ENCODE measurements around the gene SRPK3.
"Not testable (repeated sequence)": the region's sequence is repeated elsewhere in the genome, so short reads cannot be mapped to it uniquely, and the experiment has no call there.

The SRPK3 gene, protein sequence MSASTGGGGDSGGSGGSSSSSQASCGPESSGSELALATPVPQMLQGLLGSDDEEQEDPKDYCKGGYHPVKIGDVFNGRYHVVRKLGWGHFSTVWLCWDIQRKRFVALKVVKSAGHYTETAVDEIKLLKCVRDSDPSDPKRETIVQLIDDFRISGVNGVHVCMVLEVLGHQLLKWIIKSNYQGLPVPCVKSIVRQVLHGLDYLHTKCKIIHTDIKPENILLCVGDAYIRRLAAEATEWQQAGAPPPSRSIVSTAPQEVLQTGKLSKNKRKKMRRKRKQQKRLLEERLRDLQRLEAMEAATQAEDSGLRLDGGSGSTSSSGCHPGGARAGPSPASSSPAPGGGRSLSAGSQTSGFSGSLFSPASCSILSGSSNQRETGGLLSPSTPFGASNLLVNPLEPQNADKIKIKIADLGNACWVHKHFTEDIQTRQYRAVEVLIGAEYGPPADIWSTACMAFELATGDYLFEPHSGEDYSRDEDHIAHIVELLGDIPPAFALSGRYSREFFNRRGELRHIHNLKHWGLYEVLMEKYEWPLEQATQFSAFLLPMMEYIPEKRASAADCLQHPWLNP

DNA sequence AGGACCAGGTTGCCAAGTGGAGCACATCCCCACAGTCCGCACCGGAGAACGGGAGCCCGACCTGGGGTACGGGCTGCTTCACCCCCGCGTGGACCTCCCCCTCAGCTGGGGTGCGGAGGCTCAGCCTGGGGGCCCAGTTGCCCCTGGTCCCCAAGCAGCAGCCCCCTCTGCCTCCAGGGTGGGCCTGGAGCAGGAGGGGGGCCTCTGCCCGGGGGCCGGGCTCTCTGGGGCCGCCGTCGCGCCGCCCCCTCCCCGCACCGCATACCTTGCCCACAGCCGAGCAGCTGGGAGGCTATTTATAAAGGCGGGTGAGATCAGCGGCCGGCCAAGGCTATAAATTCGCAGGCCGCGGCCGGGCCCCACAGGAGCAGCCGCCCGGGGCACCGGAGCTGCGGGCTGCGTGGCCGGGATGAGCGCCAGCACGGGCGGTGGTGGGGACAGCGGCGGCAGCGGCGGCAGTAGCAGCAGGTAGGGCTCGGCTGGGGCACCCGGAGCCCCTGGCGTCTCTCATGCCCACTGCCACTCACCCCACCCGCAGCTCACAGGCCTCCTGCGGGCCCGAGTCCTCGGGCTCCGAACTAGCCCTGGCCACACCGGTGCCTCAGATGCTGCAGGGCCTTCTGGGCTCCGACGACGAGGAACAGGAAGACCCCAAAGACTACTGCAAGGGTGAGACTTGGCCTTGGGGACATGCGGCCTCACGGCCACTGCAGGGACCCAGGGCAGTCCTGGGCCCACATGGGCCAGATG is at the start of gene SRPK3:
SRPK3 (plus strand) TSS at position 364 of the 750 bp plus-strand sequence; CDS start at position 410, 46 bp downstream.
- no peak for DNase-seq (ENCODE audit: low read depth)

DNA sequence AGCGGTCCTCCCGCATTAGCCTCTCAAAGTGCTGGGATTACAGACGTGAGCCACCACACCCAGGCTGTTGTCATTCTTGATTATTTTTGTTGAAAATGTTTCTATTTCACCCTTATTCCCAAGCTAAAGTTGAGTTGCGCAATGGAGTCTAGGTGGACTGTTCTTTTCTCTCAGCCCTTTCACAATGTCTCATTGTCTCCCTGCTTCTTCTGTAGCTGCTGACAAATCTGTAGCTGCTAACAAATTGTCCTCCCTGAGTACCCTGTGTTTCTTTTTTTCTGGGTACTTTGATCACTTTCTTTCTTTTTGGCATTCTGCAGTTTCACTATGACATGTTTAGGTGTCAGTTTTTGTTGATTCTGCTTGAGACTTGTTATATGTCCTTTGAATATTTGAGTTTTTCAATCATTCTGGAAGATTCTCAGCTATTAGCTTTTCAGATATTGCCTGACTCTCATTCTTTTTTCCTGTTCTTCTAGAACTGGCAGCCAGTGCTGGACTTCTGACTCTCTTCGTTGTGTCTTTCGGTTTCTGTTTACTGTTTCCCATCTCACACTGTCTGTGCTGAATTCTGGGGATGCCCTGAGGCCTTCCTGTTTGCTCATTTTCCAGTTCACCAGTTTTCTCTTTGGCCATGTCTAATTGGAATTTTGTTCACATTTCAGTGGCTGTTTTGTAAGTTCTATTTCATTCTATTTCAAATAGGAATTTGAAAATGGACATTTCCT is 49.6 kb upstream of the SRPK3 start:
- DNase-seq (ENCODE audit: low read depth) = no peak

DNA sequence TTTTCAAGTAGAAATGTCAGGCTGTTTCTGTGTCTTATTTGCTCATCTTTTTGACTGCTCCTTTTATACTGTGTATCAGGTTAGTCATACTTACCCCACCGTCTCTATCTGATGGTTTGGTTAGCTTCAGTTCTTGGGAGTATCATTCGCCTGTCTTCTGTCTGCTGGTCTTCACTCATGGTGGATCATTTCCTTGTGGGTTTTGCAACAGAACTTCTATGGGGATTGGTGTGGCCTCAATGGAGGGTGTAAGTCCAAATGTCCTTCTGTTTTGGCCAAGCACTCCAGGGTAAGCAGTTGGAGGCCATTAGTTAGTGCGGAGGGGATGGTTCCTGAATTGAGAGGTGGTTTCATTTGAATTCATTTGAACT is 49.0 kb upstream of the SRPK3 start:
- DNase-seq (ENCODE audit: low read depth) = no peak

DNA sequence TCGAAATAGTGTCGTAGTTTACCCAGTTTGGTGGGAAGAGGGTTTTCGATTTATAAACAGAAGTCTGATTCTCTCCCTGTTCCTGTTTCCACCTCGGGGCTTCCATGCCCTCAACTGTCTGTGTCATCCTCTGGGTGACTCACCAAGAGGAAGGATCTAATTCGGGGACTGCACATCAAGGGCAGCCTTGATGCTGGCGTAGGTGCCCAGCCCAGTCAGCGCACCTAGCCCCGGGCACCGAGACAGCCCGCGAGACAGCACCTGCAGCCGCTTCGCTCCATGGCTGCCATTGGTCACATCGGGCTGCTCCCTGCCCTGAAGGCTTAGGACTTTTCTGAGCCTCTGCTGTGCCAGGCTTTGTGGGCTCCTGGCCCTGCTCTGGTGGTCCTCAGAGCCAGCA is 48.4 kb upstream of the SRPK3 start:
- no peak for DNase-seq (ENCODE audit: low read depth)

DNA sequence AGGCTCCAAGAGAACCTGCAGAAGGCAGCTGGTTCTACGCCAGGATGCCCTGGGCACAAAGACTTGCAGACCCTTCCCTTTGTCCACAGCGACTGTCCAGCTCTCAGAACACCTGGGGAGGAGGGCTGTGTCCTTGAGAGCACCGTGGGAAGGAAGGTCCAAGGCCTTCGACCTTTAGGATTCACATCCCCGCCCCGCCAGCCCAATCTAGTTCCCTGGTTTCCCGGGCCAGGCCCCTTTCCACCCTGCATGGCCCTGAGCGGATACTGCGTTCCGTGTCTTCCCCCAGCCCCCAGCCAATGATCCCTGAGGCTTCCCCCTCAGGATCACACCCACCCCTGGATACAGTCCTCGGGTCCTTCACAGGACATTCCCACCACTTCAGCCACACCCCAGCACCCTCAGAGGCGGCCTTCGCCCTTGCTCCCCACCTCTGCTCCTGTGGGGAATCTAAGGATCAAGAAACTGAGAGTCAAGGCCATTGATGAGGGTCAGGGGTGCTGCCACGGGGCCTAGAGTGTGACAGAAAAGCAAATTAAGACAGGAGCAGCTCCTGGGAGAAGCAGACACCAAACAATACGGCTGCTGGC is 47.1 kb upstream of the SRPK3 start:
- DNase-seq (ENCODE audit: low read depth) = no peak

DNA sequence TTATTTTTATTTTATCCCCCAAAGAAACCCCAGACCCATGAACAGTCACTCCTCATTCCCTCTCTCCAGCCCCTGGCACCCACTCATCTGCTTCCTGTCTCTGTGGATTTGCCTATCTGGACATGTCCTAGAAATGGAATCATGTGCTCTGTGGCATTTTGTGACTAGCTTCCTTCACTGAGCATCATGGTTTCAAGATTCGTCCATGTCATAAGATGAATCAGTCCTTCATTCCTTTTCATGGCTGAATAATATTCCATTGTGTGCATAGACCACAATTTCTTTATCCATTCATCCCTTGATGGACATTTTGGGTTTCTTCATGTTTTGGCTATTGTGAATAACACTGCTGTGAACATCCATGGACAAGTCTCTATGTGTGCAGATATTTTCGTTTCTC is 46.0 kb upstream of the SRPK3 start:
- DNase-seq (ENCODE audit: low read depth) = no peak

DNA sequence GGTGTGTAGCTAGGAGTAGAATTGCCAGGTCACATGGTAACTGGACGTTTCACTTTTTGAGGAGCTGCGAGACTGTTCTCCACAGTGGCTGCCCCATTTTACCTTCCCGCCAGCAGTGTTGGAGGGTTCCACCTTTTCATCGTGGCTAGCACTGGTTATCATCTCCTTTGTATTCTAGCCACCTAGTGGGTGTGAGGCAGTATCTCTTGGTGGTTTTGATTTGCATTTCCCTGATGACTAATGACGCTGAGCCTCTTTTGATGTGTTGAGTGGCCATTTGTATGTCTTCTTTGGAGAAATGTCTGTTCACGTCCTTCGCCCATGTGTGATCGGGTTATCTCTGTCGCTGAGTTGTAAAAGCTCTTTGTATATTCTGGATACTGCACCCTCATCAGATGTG is 45.6 kb upstream of the SRPK3 start:
- no peak for DNase-seq (ENCODE audit: low read depth)

DNA sequence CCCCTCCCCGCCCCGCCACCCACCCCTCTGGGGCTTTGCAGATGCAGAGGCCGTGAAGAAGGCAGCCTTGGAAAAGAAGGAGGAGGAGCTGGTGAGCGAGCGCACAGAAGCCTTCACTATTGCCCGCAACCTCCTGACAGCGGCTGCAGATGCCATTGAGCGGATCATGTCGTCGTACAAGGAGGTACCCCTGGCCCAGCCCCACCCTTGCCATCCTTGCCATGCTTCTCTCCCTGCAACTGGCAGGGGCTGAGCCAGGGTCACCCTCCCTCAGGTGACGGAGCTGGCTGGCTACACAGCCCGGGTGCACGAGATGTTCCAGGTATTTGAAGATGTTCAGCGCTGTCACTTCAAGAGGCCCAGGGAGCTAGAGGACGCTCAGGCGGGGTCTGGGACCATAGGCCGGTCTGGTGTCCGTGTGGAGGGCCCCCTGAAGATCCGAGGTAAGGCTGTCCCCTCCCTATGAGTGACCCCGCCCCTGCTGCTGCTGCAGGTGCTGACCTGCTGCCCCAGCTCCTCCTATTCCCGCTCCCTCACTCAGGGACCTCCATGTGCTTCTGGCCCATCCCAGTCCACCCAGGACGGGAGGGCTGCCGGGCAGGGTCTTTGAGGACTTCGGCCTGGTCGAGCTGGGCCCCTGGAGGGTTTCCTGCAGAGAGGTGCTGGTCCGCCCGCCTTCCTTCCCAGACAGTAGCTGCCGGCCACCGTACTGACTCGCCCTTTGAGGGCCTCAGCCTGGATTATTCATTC is 44.6 kb upstream of the SRPK3 start:
- DNase-seq (ENCODE audit: low read depth) = no peak

DNA sequence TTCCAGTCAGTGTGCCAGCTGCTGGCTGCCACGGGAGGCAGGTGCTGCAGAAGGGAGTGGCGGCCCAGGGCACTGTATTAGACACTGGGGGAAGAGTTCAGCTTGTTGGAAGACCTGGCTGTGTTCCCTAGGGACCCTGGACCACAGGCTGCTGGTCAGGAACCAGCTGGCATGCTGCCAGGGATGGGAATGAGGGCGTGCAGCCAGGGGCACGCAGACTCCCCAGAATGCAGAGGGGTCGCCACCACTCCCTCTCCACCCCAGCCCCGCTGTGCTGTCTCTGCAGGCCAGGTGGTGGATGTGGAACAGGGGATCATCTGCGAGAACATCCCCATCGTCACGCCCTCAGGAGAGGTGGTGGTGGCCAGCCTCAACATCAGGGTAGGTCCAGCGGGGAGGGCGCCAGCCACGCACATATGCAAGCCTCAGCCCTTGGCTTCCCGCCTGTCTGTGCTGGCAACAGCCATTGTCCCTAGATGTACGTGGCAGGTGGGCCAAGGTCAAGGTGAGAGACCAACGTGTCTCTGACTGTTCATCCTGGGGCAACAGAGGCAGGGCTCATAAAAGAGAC is 43.9 kb upstream of the SRPK3 start:
- DNase-seq (ENCODE audit: low read depth) = no peak

DNA sequence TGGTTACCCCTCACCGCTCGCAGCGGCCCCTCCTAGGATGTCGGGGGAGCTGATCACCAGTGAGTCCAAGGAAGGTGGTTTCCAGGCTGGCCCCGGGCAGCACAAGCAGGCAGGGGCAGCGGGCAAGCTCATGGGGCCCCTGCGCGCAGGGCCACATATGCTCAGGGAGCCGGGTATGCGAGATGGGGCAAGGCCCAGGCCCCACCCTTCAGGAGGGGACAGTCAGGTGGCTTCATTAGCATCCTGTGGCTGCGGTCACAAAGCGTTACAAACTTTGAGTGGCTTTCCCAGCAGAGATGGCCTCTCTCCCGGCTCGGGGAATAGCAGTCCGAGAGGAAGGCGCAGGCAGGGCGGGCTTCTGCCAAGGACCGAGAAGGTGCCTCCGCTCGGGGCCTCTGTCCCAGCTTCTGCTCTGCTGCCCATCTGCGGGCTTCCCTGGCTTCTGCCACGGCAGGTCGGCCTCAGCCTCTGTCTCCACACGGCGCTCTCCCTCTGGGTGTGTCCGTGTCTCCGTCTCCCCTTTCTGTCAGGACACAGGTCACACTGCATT is 42.7 kb upstream of the SRPK3 start:
- no peak for DNase-seq (ENCODE audit: low read depth)

DNA sequence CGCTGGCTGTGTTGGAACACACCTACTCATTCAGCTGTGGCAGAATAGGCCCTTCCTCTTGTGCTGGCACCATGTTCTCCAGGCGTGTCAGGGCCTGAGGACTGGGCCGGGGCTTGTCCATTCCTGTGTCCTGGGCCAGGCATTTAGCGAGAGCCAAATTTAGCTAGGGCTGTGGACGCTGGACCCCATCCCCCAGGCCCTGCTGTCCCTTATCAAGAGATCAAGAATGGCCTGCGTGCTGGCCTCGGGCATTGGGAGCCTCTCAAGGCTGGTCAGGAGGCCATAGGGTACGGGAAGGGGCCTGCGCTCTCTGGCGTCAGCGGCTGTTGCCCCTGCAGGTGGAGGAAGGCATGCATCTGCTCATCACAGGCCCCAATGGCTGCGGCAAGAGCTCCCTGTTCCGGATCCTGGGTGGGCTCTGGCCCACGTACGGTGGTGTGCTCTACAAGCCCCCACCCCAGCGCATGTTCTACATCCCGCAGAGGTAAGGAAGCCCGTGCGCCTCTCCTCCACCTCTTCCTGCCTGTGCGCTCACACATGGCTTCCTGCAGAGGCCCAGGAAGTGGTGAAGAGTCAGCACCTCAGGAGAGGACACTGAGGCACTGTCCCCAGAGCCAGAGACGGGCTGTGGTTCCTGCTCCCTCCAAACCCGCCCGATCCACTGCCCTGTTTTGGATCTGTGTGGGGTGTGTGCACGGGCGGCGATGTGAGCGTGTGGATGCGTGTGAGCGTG is 40.9 kb upstream of the SRPK3 start:
- no peak for DNase-seq (ENCODE audit: low read depth)

DNA sequence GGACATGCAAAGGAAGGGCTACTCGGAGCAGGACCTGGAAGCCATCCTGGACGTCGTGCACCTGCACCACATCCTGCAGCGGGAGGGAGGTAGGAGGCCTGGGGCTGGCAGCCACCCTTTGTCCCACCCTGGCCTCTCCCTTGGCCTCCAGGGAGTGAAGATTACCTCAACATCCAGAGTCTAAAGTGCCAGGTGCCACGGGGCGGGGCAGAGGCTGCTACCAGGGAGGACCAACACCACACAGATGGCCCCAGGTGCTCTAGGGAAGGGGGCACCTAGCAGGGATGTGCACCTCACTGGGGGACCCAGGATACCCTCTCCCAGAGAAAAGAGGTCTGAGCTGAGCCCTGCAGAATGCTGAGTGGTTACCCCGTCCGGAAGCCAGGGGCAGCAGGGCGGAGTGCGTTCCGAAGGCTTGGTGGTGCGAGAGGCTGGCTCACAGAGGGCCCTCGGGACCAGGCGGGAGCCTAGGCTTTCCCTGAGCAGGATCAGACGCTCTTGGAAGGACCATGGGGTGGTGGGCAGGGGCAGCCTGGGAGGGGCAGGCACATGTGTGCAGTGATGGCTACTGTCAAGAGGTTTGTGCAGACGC is 40.1 kb upstream of the SRPK3 start:
- DNase-seq (ENCODE audit: low read depth) = no peak

DNA sequence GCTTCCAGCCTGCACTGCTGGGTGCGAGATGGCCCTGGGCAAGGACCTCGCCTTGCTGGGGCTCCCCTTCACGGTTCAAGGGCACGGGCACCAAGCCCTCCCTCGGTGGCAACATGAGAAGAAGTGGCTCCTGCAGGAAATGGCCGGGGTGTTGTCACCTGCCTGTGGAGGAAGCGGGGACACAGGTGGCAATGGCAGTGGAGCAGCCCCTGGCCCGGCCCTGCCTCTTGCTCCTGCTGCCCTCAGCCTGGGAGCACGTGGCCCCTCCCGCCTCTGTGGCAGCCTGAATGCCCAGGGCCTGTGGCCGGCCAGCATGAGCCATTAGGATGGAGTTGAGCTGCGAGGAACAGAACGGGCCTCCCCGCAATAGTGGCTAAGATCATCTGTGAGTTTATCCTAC is 39.4 kb upstream of the SRPK3 start:
- DNase-seq (ENCODE audit: low read depth) = no peak

DNA sequence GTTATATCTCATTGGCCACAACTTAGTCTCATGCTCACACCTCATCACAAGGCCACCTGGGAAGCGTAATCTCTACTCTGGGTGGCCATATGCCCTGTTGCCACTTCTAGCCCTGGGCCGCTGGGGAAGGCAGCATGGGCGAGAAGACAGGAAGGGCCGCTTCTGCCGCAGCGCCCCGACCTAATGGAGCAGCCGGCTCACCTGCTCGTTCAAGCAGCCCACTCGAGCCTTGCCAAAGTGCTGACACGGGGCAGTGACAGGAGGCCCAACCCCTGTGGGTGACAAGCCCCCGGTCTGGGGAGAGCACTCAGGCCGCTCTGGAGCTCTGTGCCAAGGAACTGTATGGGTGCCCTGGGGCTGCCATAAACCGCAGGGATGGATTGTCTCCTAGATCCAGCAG is 38.7 kb upstream of the SRPK3 start:
- DNase-seq (ENCODE audit: low read depth) = not testable (repeated sequence)

DNA sequence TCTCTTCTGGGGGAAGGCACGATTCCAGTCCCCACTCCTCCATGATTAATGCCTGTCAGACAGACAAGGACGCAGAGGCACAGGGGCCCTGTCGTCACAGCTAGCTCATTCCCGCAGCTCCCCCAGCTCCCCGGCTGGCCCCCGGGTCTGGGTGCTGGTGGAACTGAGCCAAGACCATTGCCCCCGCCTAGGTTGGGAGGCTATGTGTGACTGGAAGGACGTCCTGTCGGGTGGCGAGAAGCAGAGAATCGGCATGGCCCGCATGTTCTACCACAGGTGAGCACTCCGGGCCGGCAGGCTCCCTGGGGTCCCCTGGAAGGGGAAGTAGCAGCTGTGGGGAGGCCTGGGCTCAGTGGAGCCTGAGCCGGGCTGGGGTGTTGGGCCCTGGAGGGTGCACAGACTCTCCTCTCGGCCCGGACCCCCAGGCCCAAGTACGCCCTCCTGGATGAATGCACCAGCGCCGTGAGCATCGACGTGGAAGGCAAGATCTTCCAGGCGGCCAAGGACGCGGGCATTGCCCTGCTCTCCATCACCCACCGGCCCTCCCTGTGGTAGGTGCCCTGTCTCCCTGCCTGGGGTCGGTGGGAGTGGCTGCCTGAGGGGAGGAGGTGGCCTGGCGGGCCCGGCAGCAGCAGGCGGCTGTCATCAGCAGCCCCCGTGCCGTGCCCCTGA is 37.9 kb upstream of the SRPK3 start:
- not testable (repeated sequence) for DNase-seq (ENCODE audit: low read depth)

DNA sequence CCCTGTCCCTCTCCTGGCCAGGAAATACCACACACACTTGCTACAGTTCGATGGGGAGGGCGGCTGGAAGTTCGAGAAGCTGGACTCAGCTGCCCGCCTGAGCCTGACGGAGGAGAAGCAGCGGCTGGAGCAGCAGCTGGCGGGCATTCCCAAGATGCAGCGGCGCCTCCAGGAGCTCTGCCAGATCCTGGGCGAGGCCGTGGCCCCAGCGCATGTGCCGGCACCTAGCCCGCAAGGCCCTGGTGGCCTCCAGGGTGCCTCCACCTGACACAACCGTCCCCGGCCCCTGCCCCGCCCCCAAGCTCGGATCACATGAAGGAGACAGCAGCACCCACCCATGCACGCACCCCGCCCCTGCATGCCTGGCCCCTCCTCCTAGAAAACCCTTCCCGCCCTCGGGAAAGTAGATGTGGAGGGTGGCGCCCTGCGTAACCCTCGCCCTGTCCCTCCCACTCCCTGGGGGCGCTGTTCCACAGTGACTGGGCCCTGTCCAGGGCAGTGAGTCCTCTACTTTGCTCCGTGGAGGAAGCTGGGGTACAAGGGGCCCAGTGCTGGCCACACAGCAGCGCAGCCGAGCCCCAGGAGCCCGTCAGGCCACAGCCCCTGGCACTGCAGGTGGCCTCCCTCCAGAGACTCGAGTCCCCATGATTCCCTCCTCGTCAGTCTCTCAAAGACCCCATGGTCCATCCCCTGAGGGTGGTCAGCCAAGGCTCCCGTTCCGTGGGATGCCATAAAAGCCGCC is 37.2 kb upstream of the SRPK3 start:
- DNase-seq (ENCODE audit: low read depth) = not testable (repeated sequence)

DNA sequence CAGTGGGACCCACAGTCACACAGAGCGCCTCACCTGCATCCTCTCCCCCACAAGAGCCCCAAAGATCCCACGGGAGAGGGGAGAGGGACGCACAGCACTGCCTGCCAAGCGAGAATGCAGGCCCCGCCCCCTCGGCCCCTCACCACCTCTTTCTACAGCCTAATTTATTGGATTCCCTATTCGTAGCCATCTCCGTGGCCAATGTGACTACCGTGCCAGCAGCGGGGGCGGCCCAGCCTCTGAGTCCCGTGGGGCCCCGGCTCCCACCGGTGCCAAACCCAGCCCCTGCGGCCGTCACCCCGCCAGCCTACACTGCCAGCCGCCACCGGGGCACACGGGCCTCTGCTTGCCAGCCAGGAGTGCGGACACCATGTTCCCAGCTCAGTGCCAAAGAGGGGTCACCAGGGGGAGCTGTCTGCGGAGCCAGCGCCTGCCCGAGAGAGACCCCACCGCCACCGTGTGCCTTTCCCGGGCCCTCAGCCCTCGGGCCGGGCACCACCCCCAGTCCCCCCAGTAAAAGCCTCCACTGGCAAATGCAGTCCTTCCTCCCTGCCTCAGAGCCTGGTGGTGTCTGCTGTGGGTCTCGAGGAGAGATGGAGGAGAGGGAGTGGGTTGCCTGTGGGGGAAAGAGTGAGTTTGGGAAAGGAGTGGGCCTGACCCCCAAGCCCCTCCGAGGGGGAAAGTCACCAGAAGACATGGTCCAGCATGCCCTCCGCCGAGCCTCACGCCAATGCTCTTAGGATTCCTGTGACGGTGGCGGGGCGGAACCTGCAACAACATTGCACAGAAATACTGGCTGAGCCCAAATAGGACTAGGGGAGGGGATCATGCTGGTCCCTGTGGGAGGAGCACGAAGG is 36.4 kb upstream of the SRPK3 start:
- no peak for DNase-seq (ENCODE audit: low read depth)
